OCI-M2 (cell line): ENCODE measurements around the gene LSR.

ENCODE experiments used
- DNase-seq: peaks from one replicate; lab custom pipeline; 2025; ENCODE audit not compliant: unreplicated experiment; lab: John Stamatoyannopoulos, UW

Gene LSR

GRCh38 chr19:35300339-35300649 lies 51.5 kb downstream of the LSR start:
- DNase-seq, result no peak

GRCh38 chr19:35301961-35302360 lies 53.2 kb downstream of the LSR start:
- no peak for DNase-seq

GRCh38 chr19:35302446-35302845 lies 53.6 kb downstream of the LSR start:
- DNase-seq, result no peak

GRCh38 chr19:35303357-35303915 lies 54.6 kb downstream of the LSR start:
- no peak for DNase-seq

DNA sequence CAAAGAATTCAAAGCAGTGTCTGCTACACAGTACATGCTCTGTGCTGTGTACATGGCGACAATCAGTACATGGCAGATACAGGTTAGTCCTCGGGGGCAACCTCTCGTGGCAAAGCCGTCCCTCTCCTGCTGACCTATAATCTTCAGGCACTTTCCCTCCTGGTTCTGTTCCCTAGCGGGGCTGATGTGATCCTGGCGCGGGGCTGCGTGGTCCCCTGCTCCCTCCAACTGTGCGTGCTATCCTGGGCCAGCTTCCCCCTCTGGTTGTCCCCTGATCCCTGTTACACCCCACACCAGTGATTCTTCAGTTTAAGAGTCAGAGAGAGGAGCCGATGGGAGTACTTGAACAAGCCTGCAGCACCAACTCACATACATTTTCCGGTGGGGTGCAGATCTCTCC lies 55.2 kb downstream of the LSR start:
- no peak for DNase-seq

DNA sequence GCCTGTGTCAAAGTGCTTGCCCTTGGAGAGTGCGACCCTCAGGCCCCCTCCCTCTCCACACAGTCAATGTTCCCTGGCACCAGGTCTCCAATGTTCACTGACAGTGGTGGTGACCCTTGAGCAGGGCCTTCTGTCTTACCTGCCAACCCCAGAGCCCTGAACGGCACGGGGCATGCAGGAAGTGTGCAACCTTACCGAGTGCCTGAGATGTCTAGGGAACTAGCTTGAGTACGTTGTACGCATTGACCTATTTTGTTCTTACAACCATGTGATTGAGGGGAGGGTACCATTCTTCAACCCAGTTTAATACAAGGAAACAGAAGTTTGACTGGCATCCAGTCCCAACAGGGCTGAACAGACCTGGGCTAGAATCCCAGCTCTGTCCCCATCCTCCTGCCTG lies 56.4 kb downstream of the LSR start:
- no peak for DNase-seq

GRCh38 chr19:35306473-35307246 lies 57.9 kb downstream of the LSR start:
- no peak for DNase-seq

DNA sequence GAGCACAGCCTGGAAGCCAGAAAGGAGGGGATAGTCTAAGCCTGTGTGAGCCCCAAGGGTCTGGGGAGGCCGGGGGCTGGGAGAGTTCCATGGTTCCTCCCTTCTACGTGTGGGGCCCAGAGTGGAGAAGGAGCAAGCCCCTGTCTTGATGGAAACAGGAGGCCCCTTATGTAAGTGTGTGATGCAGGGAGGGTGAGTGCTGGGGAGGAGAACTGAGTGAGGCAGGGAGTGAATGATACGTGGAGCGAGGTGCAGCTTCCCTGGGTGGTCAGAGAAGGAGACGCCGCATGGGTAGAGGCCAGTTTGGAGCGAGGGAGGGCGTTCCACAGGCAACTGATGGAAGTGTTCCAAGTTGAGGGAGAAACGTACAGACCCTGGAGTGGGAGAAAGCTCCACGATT lies 59.1 kb downstream of the LSR start:
- DNase-seq, result no peak

DNA sequence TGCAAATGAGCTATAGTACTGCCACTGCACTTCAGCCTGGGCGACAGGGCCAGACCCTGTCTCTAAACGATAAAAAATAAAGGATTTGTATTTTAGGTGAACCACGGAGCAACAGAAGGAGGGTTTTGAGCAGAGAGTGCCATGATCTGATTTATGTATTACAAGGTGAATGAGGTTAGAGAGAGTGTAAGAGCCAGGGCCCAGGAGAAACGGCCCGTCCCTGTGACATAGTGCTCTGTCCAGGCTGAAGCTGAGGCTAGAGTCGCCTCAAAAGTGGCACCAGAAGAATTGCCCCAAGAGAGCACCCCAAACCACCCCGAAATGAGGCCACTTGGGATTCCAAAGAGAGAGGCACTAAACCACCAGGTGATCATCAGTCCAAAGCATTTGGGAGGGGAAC lies 60.1 kb downstream of the LSR start:
- DNase-seq, result no peak

DNA sequence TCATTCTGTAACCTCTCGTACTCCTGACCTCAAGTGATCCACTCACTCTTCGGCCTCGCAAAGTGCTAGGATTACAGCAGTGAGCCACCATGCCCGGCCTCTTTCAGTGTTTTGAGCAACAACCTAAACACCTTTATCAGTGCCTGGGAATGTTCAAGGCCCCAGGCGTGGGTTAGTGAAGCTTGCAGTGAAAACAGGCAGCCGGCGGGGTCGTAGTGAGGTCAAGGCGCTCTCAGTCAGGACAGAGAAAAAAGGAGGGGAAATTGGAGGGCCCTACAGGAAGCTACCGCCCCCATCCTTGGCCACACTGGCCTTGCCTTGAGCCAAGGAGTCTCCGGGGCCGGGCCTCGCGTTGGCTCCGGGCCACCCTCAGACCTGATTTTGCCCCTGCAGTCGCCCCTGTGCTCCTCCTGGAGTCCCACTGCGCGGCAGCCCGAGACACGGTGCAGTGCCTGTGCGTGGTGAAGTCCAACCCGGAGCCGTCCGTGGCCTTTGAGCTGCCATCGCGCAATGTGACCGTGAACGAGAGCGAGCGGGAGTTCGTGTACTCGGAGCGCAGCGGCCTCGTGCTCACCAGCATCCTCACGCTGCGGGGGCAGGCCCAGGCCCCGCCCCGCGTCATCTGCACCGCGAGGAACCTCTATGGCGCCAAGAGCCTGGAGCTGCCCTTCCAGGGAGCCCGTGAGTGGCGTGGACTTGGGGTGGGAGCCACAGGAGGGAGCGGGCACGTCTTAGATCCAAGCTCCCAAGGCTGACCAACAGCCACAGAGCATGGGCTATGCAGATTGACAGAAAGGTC lies 60.9 kb downstream of the LSR start:
- DNase-seq, result no peak

GRCh38 chr19:35310331-35310730 lies 61.5 kb downstream of the LSR start:
- DNase-seq, result no peak

DNA sequence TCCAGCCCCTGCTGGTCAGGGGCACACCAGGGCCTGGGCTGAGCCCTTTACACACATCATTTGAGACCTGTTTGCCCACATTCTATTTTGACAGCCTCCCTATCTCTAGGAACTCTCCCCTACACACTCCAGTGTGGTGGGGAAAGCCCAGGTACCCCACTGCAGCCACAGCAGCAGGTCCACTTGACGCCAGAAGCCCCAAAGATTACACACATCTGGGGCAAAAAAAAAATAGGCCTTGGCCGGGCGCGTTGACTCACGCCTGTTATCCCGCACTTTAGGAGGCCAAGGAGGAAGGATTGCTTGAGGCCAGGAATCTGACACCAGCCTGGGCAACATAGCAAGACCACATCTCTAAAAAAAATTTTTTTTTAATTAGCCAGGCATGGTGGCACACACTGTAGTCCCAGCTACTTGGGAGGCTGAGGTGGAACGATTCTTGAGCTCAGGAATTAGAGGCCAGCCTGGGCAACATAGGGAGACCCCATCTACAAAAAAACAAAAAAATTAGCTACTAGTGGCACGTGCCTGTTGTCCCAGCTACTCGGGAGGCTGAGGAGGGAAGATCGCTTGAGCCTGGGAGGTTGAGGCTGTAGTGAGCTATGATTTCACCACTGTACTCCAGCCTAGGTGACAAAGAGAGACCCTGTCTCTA lies 62.1 kb downstream of the LSR start:
- DNase-seq, result no peak

DNA sequence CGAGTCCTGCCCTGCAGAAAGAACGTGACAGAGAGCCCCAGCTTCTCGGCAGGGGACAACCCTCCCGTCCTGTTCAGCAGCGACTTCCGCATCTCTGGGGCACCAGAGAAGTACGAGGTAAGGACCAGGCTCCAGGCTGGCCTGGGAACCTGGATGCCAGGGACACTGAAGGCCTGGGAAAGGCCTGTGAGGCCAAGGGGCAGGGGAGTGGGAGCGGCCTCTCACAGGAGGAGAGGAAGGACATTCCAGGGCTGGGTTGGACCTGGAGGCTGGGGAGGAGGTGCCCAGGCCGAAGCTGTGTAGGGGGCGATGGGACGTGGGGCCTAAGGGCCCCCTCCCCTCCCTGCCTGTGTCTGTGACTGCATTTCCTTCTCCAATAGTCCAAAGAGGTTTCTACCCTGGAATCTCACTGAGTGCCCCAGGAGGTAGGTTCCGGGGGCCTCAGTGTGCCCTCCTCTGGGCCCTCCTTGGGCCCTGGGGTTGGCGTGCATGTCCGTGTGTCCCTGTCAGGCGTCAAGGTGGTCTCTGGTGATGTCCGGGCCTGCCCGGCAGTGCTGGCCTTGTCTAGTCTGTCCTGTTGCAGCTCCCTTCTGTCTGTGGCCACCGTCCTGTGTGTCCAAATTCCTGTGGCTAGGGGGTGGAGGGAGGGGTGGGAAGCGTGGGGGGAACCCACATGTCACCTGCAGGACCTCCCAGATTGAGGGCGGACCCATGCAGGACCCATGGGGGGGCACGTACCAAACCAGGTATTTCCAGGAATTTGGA lies 63.3 kb downstream of the LSR start:
- no peak for DNase-seq

DNA sequence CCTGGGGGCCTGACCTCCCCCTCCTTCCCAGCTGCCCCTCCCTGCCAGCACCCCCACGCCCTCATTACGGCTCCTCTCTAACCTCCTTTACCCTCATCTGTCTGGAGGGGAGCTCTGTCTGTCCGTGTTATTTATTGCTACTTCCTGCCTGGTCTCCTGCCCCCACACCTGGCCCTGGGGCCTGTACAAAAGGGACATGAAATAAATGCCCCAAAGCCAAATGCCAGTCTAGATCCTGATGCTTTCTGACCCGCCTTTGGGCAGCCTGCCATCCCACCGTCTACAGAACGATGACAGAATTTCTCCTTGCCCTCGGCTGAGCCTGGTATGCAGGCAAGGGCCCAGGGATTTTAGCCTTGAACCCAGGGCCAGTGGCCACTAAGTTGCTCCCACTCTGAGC lies 64.8 kb downstream of the LSR start:
- DNase-seq, result no peak

- no peak for DNase-seq
Measured at GRCh38 chr19:35314031-35314430, 65.2 kb downstream of the LSR start.

DNA sequence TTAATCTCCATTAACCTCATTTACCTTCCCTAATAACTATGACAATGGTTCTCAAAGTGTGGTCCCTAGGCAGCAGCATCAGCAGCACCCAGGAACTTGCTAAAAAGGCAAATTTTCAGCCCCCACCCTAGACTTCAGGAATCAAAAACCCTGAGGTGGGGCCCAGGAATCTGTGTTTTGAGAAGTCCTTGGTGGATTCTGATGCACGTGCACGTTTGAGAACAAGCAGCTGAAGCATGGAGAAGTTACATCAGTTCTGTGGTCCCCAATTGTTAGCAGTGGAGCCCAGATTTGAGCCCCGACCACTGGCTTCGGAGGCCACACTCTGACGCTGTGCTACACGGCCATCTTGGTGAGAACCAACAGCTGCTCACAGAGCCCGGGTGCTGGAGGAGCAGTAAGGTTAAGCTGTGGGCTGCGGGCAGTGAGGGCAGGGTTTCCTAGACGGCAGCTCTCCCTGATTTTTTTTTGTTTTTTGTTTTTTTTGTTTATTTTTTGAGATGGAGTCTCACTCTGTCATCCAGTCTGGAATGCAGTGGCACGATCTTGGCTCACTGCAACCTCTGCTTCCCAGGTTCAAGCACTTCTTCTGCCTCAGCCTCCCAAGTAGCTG lies 66.2 kb downstream of the LSR start:
- no peak for DNase-seq

GRCh38 chr19:35315883-35316282 lies 67.1 kb downstream of the LSR start:
- DNase-seq, result no peak

DNA sequence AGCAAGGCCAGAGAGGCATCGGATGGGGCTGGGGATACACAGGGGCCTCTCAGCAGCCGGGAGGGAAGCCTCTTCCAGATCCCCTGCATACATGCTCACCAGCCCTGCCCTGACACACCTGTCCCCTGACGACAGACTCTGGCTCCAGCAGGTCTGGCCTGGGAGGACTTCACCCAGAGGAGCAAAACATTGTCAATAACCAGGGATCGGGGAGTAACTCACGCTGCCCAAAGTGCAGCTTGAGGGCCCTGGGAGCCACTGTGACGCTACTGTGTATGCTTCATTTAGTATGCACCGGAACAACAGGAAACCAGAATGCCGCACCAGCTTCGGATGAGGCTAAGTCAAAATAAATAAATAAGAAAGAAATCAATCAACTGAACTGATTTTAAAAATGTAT lies 67.8 kb downstream of the LSR start:
- DNase-seq, result no peak
